22Rv1 (cell line): Measurements from ENCODE around the gene CLSTN2.

Source experiments
- ZFX ChIP-seq: fragments of 450-650 bp; IDR thresholded peaks from 2 replicates; pipeline ENCODE4 v1.6.1; 2017; ENCODE audit warnings: antibody characterized with exemption, borderline replicate concordance
- TF ChIP-seq, protein P1 (sequence below): fragments of 450-650 bp; IDR thresholded peaks from 2 replicates; pipeline ENCODE4 v1.5.1; 2017; ENCODE audit warnings: mild to moderate bottlenecking

GRCh38 chr3:140246578-140246977 is 311.6 kb downstream of the CLSTN2 start:
- TF ChIP-seq, protein P1, sequence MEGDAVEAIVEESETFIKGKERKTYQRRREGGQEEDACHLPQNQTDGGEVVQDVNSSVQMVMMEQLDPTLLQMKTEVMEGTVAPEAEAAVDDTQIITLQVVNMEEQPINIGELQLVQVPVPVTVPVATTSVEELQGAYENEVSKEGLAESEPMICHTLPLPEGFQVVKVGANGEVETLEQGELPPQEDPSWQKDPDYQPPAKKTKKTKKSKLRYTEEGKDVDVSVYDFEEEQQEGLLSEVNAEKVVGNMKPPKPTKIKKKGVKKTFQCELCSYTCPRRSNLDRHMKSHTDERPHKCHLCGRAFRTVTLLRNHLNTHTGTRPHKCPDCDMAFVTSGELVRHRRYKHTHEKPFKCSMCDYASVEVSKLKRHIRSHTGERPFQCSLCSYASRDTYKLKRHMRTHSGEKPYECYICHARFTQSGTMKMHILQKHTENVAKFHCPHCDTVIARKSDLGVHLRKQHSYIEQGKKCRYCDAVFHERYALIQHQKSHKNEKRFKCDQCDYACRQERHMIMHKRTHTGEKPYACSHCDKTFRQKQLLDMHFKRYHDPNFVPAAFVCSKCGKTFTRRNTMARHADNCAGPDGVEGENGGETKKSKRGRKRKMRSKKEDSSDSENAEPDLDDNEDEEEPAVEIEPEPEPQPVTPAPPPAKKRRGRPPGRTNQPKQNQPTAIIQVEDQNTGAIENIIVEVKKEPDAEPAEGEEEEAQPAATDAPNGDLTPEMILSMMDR, result no peak
- no peak for TF ChIP-seq ZFX
